Peyer's patch (tissue), 4 donors: ENCODE results near the gene PKP3. TPM values are rescaled to one million over a fixed set of nuclear protein-coding genes. Genes with fewer than 3 reads are reported as not detected.

ENCODE experiments used
- DNase-seq, 3 donors: peaks; one replicate each; pipeline ENCODE4 v3.0.0-alpha.2; 2017 to 2019
- H3K27ac ChIP-seq, 4 donors: fragments of 200-600 bp; sonication (generic); one replicate each; pipeline ENCODE4 v1.5.1; 2016 to 2019
- H3K27me3 ChIP-seq, 2 donors: fragments of 200-600 bp; sonication (generic); one replicate each; pipeline ENCODE4 v1.5.1; 2019
- H3K36me3 ChIP-seq, 3 donors: fragments of 200-600 bp; sonication (generic); one replicate each; pipeline ENCODE4 v1.5.1; 2016 to 2019
- H3K4me1 ChIP-seq, 4 donors: fragments of 200-600 bp; sonication (generic); one replicate each; pipeline ENCODE4 v1.5.1; 2016 to 2019
- H3K4me3 ChIP-seq, 4 donors: fragments of 200-600 bp; sonication (generic); 1 replicate in 3 of 4; 2 replicates in 1 of 4; pipeline ENCODE4 v1.5.1; 2016 to 2019; ENCODE audit warnings: mild to moderate bottlenecking in 1 of 4
- H3K9me3 ChIP-seq, 4 donors: fragments of 200-600 bp; sonication (generic); one replicate each; pipeline ENCODE4 v1.5.1; 2016 to 2019; ENCODE audit warnings: mild to moderate bottlenecking in 1 of 4
- POLR2A ChIP-seq, 2 donors: fragments of 450-650 bp; IDR thresholded peaks; one replicate each; pipeline ENCODE4 v1.5.1; 2017; ENCODE audit warnings: antibody characterized with exemption in 2 of 2, mild to moderate bottlenecking in 2 of 2, moderate library complexity in 2 of 2
- total RNA-seq, 4 donors: library from RNA; depleted of rRNA; stranded (reverse); fragments of >200 nt; gene quantifications; one replicate each; pipeline ENCODE4 v1.1.0, GENCODE V29; 2016
- TF ChIP-seq, protein P1 (sequence below), 6 experiments: fragments of 450-650 bp in 4 of 6; fragments of 200-600 bp in 2 of 6; sonication (generic) in 1 of 6; IDR thresholded peaks; one replicate each; pipeline ENCODE4 v1.5.1; 2017 to 2019; ENCODE audit warnings: antibody characterized with exemption in 6 of 6, mild to moderate bottlenecking in 3 of 6, moderate library complexity in 1 of 6

PKP3 gene
- total RNA-seq, 4 donors from 2014 or later = 95.7 to 254 (median 202) TPM

DNA sequence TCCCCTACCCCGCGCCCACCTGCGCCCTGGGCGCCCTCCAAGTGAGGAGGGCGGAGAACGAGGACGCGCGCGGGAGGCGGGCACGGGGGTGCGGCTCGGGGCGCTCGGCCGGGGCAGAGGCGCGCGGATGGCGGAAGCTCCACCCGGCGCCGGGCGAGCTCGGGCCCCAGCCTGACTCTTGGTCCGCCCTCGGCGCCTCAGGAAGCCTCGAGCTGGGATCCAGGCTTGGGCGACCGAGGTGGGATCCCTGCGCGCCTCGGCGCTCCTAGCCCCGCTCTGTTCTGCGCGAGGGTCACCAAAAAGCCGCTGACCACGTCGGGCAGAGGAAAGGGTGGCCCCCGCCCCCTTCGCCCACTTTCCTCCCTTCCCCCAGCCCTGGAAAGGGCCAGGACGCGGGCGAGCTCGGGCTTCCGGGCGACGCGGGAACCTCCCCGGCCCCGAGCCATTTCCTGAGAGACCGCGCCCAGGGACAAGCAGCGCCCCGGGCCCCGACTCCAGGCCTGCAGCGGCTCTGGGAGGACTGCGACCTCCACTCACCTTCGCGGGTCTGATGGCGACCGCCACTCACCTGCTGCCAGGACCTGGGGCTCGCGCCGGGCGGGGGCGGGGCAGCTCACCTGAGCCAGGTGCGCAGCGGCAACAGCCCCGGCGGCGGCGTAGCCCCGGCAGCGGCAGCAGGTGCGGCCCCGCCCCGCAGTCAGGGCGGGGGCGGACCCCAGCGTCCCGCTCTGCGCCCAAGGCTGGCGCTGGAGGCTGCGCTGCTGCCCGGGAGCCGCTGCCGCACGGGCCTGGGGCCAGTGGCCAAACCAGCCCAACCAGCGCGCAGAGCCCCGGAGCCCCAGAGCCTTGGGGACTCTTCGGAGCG lies 23.0 kb downstream of the PKP3 start:
- peak overlapping the region; percentile 68 to 86 (median 78) for H3K4me3 ChIP-seq
- DNase-seq = peak; percentile 42 to 87 (median 81)
- H3K36me3 ChIP-seq = peaks cover 0 to 5% (median 0%) of the 10 kb centered on the region in 3 donors
- peak in 1 of 2 donors; percentile 38 for TF ChIP-seq POLR2A (IDR thresholded peaks at IDR 0.05)
- TF ChIP-seq, protein P1, sequence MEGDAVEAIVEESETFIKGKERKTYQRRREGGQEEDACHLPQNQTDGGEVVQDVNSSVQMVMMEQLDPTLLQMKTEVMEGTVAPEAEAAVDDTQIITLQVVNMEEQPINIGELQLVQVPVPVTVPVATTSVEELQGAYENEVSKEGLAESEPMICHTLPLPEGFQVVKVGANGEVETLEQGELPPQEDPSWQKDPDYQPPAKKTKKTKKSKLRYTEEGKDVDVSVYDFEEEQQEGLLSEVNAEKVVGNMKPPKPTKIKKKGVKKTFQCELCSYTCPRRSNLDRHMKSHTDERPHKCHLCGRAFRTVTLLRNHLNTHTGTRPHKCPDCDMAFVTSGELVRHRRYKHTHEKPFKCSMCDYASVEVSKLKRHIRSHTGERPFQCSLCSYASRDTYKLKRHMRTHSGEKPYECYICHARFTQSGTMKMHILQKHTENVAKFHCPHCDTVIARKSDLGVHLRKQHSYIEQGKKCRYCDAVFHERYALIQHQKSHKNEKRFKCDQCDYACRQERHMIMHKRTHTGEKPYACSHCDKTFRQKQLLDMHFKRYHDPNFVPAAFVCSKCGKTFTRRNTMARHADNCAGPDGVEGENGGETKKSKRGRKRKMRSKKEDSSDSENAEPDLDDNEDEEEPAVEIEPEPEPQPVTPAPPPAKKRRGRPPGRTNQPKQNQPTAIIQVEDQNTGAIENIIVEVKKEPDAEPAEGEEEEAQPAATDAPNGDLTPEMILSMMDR (IDR thresholded peaks at IDR 0.05) = peak in 3 of 6 experiments; percentile 5 to 17 (median 8)
- no peaks in the 10 kb centered on the region for H3K27me3 ChIP-seq
- peaks cover 3 to 39% (median 18%) of the 10 kb centered on the region in 4 donors for H3K4me1 ChIP-seq
- H3K9me3 ChIP-seq = no peaks in the 10 kb centered on the region
- peak overlapping the region; percentile 81 to 97 (median 90) for H3K27ac ChIP-seq

DNA sequence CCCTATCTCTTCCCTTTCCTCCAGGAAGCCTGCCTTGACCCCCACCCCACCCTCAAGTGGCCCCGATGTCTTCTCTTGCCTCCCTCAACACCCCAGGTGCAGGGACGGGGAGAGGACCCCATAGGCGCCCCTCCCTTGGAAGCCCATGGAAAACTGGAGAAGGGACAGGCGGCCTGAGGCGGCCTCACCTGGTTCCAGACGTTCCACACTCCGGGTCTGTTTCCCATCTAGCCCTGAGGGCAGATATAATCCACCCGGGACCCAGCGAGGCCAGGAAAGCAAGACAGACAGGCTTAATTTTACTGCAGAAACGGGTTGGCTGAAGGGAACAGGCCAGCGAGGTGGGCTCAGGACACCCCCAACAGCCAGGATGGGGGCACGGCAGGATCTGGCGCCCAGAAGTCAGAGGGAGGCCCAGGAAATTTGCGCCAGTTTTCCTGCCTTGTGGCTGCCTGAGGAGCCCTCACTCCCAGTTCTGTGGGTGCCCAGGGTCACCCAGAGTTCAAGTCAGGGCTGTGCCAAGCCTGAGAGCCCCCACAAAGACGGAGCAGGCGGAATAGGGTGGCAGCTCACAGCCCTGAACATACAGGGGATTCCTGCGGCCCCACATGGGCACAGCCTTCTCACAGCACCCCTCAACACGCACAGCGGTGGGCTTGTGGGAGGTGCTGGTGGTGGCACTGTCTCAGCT lies 23.8 kb downstream of the PKP3 start:
- Histone ChIP-seq H3K36me3 (peaks cover 0 to 5% (median 0%) of the 10 kb centered on the region in 3 donors), H3K9me3 (no peaks in the 10 kb centered on the region), H3K4me3 (peak overlapping the region; percentile 68 to 86 (median 78)), H3K27ac (peak overlapping the region; percentile 81 to 97 (median 90)), H3K27me3 (no peaks in the 10 kb centered on the region), H3K4me1 (peaks cover 3 to 37% (median 18%) of the 10 kb centered on the region in 4 donors)
- TF ChIP-seq, protein P1 (IDR thresholded peaks at IDR 0.05) = no peak
- TF ChIP-seq POLR2A (IDR thresholded peaks at IDR 0.05) = no peak
- DNase-seq = peak in 1 of 3 donors; percentile 44

DNA sequence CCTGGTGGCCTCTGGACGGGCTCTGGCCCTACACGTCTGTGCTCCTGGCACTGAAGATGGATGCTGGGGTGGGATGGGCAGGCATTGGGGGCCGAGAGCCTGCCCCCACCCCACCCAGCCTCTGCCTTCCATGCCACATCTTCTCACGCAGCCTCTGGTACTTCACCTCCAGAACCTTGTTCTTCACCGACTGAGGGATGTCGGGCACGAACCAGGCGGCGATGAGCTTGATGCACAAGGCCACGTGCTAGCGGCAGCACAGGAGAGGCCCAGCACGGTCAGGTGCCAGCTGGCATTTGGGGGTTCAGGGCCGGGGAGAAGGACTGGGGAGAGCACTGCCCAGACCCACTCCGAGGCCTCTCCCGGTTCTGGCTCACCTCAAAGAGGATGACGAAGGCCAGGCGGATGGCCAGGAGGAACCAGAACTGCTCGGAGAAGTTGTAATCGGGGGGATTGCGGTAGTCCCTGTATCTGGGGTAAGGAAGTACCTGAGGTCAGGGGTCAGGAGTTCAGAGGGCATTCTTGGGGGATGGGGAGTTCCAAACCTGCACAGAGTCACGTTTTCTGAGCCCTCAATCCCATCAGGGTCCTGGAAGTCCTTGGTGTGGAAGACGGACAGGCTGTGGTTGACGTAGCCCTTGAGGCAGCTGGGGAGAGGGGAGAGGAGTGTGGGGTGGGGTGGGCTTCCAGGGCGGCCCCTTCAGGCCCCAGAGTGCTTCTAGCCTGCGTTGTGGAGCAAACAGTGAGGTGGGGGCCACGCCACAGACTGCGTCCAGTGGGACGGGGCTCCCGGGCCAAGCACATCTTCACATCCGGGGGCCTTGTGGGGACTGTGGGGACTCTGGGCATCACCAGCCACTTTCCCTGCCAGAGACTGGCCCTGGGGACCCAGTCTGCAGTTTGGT lies 24.6 kb downstream of the PKP3 start:
- DNase-seq = peak in 1 of 3 donors; percentile 48
- Histone ChIP-seq H3K27ac (no peak overlapping the region), H3K36me3 (peaks cover 0 to 12% (median 0%) of the 10 kb centered on the region in 3 donors), H3K4me3 (no peak overlapping the region), H3K4me1 (peaks cover 3 to 31% (median 18%) of the 10 kb centered on the region in 4 donors), H3K9me3 (no peaks in the 10 kb centered on the region), H3K27me3 (no peaks in the 10 kb centered on the region)
- TF ChIP-seq, protein P1 (IDR thresholded peaks at IDR 0.05) = no peak
- TF ChIP-seq POLR2A (IDR thresholded peaks at IDR 0.05) = no peak

- H3K4me3 ChIP-seq = no peak overlapping the region
- H3K27ac ChIP-seq = no peak overlapping the region
- DNase-seq = no peak
Measured at GRCh38 chr11:419248-420005, 25.4 kb downstream of the PKP3 start.

More at GRCh38 chr11:419248-420005, 25.4 kb downstream of the PKP3 start:
- H3K36me3 ChIP-seq = peaks cover 0 to 12% (median 0%) of the 10 kb centered on the region in 3 donors
- no peaks in the 10 kb centered on the region for H3K27me3 ChIP-seq
- H3K4me1 ChIP-seq = peaks cover 3 to 29% (median 17%) of the 10 kb centered on the region in 4 donors
- TF ChIP-seq, protein P1 (IDR thresholded peaks at IDR 0.05) = no peak
- no peak for TF ChIP-seq POLR2A (IDR thresholded peaks at IDR 0.05)
- H3K9me3 ChIP-seq = no peaks in the 10 kb centered on the region
